Muscle of arm (tissue), 12 donors: Measurements from ENCODE around the gene ROBO4. TPM values are rescaled to one million over a fixed set of nuclear protein-coding genes. Genes with fewer than 3 reads are reported as not detected.

ENCODE experiments used
- DNase-seq: peaks from one replicate; pipeline ENCODE4 v3.0.0-alpha.2; 2013
- polyA plus RNA-seq, 12 donors: library from polyadenylated mRNA; unstranded; fragments of 120-200 nt; gene quantifications; one replicate each; pipeline ENCODE4 v1.2.1, GENCODE V29; 2013; ENCODE audit not compliant: insufficient read length in 12 of 12

ROBO4 gene
- polyA plus RNA-seq, 12 donors: 22.9 to 41.6 (median 26.4) TPM; not detected in 1

DNA sequence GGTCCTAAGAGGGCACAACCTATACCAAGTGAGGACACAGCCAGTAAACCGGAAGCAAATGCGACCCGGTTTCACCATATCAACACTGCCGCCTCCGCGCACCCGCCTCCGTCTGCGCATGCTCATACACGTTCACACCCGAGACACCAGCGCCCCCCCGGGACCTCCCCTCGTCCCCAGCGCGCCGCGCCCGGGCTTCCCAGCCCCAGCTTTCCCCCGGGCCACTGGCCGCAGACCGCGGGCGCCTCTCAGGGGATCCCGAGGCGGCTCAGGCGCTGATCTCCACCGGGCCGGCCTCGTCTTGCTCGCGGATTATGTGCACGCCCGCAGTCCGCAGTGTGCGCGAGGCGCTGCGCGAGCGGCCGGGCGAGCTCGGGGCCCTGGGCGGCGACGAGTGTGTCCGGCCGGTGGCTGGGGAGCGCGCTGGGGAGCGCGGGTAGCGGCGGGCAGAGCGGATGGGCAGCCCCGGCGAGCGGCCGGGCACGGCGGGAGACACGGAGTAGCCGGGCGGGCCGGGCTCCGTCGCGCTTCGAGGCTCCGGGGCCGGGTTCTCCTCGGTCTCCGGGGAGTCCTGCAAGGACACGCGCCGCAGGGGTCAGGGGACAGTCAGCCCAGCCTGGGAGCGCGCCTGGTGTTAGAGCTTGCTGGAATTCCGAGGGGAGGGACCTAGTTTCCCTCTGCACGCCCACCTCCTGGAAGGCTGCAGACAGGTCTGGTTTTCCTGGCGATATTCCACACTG is 23.4 kb upstream of the ROBO4 start:
- peak; percentile 68 for DNase-seq

DNA sequence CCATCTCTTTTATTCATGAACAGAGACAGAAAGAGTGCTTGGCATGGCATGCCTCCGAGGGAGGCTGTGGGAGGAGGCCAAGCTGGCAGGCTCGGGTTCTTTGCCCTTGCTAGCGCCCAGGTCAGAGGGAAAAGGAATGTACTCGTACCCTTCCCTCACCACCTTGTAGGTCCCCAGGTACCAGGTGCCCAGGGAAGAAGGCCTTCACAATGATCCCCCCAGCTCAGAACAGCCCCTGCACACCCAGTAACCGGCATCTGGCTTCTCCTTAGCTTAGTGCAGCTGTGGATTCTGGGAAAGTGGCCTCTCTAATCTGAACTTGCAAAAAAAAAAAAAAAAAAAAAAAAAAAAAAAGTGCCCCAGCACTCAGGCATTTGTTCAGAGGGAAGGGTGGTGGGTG is 22.7 kb upstream of the ROBO4 start:
- DNase-seq: no peak

DNA sequence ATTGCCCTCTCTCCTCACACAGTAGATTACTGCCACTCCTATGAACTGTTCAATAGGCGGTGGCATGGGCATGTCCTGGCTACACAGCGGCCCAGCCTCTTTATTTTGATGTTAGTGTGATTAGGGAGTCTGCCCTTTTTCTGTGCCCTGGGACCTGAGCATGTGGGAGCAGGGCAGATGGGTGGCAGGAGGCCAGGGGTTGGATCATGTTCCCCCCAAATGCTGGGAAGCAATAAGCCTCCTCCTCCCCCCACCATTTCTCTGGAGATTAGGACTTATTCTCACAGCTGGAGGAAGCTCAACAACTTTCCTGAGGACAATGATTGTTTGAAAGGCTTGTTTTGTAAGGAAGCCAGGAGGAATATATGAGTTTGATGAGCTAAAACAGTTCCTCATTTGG is 22.2 kb upstream of the ROBO4 start:
- DNase-seq: no peak

DNA sequence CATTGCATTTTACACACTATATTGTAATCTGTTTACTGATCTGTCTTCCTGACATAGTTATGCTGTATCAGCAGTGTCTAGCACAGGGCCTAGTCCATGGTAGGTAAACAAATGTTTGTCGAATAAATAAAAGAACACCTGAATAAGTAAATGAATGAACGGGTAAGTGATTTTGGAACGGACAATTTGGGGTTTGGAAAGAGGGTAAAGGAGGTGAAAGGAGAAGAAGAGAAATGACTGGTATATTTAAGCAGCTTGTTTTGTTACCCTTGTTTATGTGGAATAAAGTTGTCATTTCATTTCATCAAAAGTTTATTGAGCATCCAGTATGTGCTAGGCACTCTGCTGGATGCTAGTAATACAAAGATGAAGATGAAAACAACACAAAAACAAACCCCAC is 21.3 kb upstream of the ROBO4 start, which contains the start of gene HEPN1:
Gene HEPN1, plus strand, starts transcription at position 301 of the 400 bp plus-strand sequence.
- no peak for DNase-seq

DNA sequence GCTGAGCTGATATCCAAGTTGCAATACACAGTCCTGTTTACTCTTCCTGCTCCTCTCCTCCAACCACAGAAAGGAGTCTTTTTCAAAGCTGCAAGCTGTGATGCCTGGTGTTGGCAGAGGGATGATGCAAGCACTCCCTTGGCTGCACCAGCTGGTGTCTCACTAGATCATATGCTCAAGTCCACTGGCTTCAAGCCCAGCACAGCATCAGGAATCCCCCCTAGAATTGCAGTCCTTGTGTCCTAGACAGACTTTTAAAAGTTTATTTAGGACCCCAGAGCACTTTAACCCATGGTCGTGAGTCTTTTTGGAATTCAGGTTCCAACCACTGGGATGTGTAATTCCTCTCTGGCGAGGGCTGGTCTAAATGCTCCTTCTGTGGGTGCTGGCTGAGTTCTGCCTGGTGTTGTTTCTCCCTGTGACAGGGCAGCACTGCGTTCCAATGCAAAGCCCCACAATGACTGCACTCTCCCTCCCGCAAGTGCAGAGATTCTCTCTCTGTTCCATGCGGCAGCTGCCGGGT is 19.5 kb upstream of the ROBO4 start:
- no peak for DNase-seq

DNA sequence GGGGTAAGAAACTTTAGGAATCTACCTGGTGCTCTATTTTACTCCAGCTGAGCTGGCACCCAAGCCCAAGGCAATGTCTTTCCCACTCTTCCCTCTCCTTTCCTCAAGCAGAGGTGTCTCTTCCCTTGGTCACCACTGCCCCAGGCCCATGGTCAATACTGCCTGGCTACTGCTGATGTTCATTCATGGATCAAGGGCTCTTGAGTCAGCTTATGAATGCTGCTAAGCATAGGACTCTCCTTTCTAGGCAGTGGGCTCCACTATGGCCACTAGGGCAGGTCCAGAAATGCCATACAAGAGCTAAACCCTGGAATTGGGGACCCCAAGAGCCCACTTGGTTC is 18.7 kb upstream of the ROBO4 start:
- no peak for DNase-seq

DNA sequence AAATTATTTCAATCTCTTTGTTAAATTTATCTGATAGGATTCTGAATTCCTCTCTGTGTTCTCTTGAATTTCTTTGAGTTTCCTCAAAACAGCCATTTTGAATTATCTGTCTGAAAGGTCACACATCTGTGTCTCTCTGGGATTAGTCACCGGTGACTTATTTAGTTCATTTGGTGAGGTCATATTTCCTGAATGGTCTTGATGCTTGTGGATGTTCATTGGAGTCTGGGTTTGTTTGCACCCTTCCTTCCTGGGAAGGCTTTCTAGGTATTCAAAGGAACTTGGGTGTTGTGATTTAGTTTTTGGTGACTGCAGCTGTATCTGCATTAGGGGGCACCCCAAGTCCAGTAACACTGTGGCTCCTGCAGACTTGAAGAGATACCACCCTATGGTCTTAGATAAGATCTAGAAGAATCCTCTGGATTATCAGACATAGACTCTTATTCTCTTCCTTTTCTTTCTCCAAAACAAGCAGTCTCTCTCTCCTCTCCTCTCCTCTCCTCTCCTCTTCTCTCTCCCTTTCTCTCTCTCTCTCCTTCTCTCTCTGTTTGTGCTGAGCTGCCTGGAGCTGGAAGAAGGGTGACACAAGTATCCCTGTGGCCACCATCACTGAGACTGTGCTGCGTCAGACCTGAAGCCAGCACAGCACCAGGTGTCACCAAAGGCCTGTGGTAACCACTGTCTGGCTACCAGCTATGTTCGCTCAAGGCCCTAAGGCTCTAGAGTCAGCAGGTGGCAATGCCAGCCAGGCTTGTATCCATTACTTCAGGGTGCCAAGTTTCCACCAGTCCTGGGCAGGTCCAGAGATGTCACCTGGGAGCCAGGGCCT is 18.1 kb upstream of the ROBO4 start:
- DNase-seq: no peak

GRCh38 chr11:124902616-124903015 is 5.0 kb upstream of the ROBO4 start:
- no peak for DNase-seq

DNA sequence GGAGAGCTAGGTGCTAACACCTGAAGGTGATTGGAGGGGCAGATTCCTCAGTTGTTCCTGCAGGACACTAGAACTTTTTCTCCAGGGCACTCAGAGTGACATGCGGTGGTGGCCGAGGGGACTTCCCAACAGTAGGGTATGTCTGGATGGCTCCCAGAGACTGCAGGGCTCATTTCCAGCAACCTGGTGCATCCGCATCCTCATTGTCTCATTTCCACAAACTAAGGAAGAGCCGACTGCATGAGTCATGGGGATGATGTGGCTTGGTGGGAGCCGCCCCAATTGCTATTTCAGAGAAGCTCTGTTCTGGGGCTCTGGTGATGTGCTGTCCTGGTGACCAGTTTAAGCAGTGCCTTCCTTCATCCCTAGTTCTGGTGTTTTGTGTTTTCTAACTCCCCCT is 2.8 kb upstream of the ROBO4 start:
- DNase-seq: no peak

DNA sequence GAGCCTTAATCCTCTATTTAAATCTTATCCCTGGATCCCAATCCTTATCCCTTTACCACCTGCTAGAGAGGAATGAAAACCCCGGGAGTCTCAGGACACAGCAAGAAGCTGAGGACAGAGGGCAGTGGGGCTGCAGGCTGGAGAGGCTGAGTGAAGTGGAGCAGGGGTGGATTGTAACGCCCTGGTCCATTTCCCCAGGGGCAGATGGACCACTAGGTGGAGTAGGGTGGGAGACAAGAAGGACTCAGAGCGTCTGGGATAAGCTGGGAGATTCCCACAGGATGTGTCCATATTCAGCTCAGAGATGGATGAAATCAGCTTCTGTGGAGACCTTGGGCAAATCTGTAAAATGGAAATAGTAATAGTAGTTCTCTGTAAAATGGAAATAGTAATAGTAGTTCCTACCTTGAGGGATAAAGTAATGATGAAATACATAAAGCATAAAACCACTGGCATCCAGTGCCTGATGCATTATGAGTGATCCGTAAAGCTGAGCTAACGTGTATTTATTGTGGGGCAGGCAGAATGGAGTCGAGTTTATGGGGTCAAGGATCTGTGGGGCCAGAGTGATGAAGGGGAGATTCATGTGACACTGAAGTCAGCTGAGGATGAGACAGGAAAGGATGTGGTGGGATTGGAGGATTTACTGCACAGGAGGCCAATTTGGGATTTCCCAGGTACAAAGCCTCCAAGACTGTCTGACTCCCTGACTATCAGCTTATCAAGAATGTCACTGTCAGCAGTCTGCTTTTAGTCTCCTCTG is 1.9 kb upstream of the ROBO4 start:
- no peak for DNase-seq

DNA sequence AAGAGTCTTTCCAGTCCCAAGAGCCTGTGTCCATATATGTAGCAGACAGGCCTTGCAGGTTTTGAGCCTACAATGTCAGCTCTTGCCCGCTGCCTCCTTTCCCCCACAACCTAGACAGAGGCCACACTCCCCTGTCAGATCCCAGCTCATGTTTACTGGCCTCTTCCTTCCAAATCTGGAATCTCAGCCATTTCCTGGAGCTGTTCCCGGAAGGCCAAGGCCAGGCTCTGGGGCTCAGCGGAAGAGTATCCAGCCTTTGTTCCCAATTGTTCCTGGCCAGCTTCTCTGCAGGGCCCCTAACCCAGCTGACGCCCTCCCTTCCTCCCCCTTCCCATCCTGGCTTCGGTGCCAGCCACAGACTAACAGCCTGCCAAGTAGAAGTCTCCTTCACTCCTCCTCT is 1.0 kb upstream of the ROBO4 start:
- no peak for DNase-seq

DNA sequence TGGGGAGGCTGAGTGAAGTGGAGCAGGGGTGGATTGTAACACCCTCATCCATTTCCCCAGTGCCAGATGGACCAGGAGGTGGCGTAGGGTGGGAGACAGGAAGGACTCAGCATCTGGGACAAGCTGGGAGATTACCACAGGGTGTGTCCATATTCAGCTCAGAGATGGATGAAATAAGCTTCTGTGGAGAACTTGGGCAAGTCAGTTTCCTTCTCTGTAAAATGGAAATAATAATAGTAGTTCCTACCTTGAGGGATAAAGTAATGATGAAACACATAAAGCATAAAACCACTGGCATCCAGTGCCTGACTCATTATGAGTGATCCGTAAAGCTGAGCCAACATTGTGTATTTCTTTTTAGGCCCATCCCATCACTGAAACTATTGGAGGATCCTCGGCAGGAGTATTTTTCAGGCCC is 607 bp upstream of the ROBO4 start:
- DNase-seq: no peak

DNA sequence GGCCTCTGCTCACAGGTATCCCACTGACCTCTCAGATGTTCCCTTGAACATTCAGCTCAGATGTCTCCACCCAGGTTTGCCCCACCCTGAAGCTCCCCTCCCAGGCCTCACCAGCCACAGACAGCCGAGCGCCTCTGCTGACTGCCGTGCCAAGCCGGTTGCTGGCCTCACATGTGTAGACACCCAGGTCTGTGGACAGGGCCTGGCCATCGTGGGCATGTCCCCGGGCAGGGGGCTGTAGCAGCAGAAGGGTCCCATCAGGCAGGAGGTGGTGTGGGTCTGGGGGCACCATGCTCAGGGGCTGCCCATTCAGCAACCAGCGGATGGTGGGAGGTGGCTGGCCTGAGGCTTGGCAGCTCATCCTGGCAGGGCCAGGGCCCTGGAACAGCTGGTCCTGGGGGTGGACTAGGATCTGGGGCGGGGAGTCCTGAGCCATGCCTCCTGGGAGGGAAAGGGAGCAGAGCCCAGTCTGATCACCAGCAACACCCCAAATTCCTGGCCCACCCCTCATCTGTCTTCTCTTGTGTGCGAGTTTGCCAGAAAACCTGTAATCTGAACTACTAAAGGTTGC is 759 bp downstream of the ROBO4 start:
- DNase-seq: no peak

DNA sequence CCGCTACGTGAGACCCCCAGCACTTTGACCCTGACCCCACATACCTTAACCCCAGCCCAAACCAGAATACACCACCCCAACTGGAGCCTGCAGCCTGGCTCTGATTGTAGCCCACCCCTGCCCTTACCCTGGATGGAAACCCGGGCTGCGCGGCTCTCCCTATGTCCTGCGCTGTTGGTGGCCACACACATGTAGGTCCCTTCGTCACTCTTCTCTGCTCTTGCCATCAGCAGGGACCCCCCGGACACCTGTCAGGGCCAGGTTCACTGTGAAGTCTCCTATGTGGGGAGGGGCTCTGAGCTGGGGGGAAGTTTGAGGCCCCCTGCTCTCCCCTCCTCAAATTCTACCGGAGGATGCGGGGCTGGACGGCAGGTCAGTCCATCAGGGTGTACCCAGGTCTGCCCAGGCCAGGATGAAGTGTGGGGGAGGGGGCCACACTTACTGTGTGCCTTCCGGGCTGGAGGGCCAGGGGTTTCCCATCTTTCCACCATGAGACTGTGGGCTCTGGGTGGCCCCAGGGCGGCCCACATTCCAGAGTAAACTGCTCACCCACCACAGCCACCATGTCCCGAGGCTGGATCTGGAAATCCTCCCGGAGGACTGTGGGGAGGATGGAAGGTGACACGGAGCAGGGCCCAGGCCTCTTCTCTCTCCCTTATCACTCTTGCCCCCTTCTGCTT is 1.5 kb downstream of the ROBO4 start:
- no peak for DNase-seq

GRCh38 chr11:124895471-124895971 is 2.1 kb downstream of the ROBO4 start:
- no peak for DNase-seq

GRCh38 chr11:124894606-124895430 is 2.8 kb downstream of the ROBO4 start:
- DNase-seq: no peak

- DNase-seq: no peak
Measured at GRCh38 chr11:124893781-124894401, 3.8 kb downstream of the ROBO4 start.

GRCh38 chr11:124892750-124893454 is 4.8 kb downstream of the ROBO4 start:
- no peak for DNase-seq

- DNase-seq: no peak
Measured at GRCh38 chr11:124892146-124892545, 5.5 kb downstream of the ROBO4 start.
